ENCODE data around the gene NHS. TPM values are rescaled to one million over a fixed set of nuclear protein-coding genes. Genes with fewer than 3 reads are reported as not detected.

NHS gene
- total and polyA plus RNA-seq, 4 experiments from 2014 or later: 0.09 to 0.67 TPM; not detected in 2

- ChIA-PET CTCF (ENCODE audit: partially characterized antibody) (no interaction called here), POLR2A (ENCODE audit: partially characterized antibody) (no interaction called here)
- Mint-ChIP-seq H3K27ac (no peak overlapping the region), H3K27me3 (peaks cover 4% of the 10 kb centered on the region in 2 donors), H3K4me1 (no peaks in the 10 kb centered on the region), H3K36me3 (no peaks in the 10 kb centered on the region), H3K9me3 (peaks cover 0 to 3% (median 0%) of the 10 kb centered on the region in 8 donors), H3K4me3 (no peak overlapping the region)
- H3K4me3 ChIP-seq (ENCODE audit: low read length in 2 of 2): no peak overlapping the region
- no peak for DNase-seq
- no peaks in the 10 kb centered on the region for H3K4me1 ChIP-seq (ENCODE audit: insufficient read depth, low read length)
- intact Hi-C loops (cut with micrococcal nuclease): no loop called here
- no peak overlapping the region for H3K27ac ChIP-seq (ENCODE audit: low read depth, low read length)
- H3K27me3 ChIP-seq (ENCODE audit: insufficient read depth, low read length): no peaks in the 10 kb centered on the region
- no peaks in the 10 kb centered on the region for H3K36me3 ChIP-seq (ENCODE audit: insufficient read depth, low read length)
- no peaks in the 10 kb centered on the region for H3K9me3 ChIP-seq (ENCODE audit: control insufficient read depth in 1 of 2, low read length in 2 of 2)
Observed at GRCh38 chrX:17414027-17414658, 39.1 kb downstream of the NHS start.

- intact Hi-C loops (cut with micrococcal nuclease): no loop called here
- H3K4me3 Mint-ChIP-seq: no peak overlapping the region
- Histone ChIP-seq H3K4me3 (ENCODE audit: low read length in 2 of 2) (no peak overlapping the region), H3K27ac (ENCODE audit: low read depth, low read length) (no peak overlapping the region), H3K27me3 (ENCODE audit: insufficient read depth, low read length) (no peaks in the 10 kb centered on the region), H3K36me3 (ENCODE audit: insufficient read depth, low read length) (no peaks in the 10 kb centered on the region), H3K9me3 (ENCODE audit: control insufficient read depth in 1 of 2, low read length in 2 of 2) (no peaks in the 10 kb centered on the region), H3K4me1 (ENCODE audit: insufficient read depth, low read length) (no peaks in the 10 kb centered on the region)
- no peak overlapping the region for H3K27ac Mint-ChIP-seq
- H3K9me3 Mint-ChIP-seq: peaks cover 0 to 3% (median 0%) of the 10 kb centered on the region in 8 donors
- CTCF ChIA-PET (ENCODE audit: partially characterized antibody): no interaction called here
- H3K27me3 Mint-ChIP-seq: peaks cover 4% of the 10 kb centered on the region in 2 donors
- H3K36me3 Mint-ChIP-seq: no peaks in the 10 kb centered on the region
- no peak for DNase-seq
- H3K4me1 Mint-ChIP-seq: no peaks in the 10 kb centered on the region
- POLR2A ChIA-PET (ENCODE audit: partially characterized antibody): no interaction called here
Observed at GRCh38 chrX:17414839-17415238, 39.8 kb downstream of the NHS start.

GRCh38 chrX:17415242-17415810, 40.3 kb downstream of the NHS start:
- Mint-ChIP-seq H3K36me3 (no peaks in the 10 kb centered on the region), H3K27ac (no peak overlapping the region), H3K9me3 (peaks cover 0 to 3% (median 0%) of the 10 kb centered on the region in 8 donors), H3K4me3 (no peak overlapping the region), H3K27me3 (peaks cover 4 to 6% of the 10 kb centered on the region in 2 donors), H3K4me1 (no peaks in the 10 kb centered on the region)
- CTCF ChIA-PET (ENCODE audit: partially characterized antibody): no interaction called here
- H3K27ac ChIP-seq (ENCODE audit: low read depth, low read length): no peak overlapping the region
- no peaks in the 10 kb centered on the region for H3K36me3 ChIP-seq (ENCODE audit: insufficient read depth, low read length)
- H3K27me3 ChIP-seq (ENCODE audit: insufficient read depth, low read length): no peaks in the 10 kb centered on the region
- no peak overlapping the region for H3K4me3 ChIP-seq (ENCODE audit: low read length in 2 of 2)
- intact Hi-C loops (cut with micrococcal nuclease): no loop called here
- H3K4me1 ChIP-seq (ENCODE audit: insufficient read depth, low read length): no peaks in the 10 kb centered on the region
- POLR2A ChIA-PET (ENCODE audit: partially characterized antibody): no interaction called here
- H3K9me3 ChIP-seq (ENCODE audit: control insufficient read depth in 1 of 2, low read length in 2 of 2): no peaks in the 10 kb centered on the region
- no peak for DNase-seq

- Histone ChIP-seq H3K36me3 (ENCODE audit: insufficient read depth, low read length) (no peaks in the 10 kb centered on the region), H3K27me3 (ENCODE audit: insufficient read depth, low read length) (no peaks in the 10 kb centered on the region), H3K9me3 (ENCODE audit: control insufficient read depth in 1 of 2, low read length in 2 of 2) (no peaks in the 10 kb centered on the region), H3K27ac (ENCODE audit: low read depth, low read length) (no peak overlapping the region), H3K4me3 (ENCODE audit: low read length in 2 of 2) (no peak overlapping the region), H3K4me1 (ENCODE audit: insufficient read depth, low read length) (no peaks in the 10 kb centered on the region)
- no peak for DNase-seq
- peaks cover 0 to 5% (median 0%) of the 10 kb centered on the region in 8 donors for H3K9me3 Mint-ChIP-seq
- H3K4me1 Mint-ChIP-seq: no peaks in the 10 kb centered on the region
- H3K27ac Mint-ChIP-seq: no peak overlapping the region
- H3K36me3 Mint-ChIP-seq: no peaks in the 10 kb centered on the region
- H3K27me3 Mint-ChIP-seq: peaks cover 4 to 7% of the 10 kb centered on the region in 2 donors
- H3K4me3 Mint-ChIP-seq: no peak overlapping the region
- POLR2A ChIA-PET (ENCODE audit: partially characterized antibody): no interaction called here
- intact Hi-C loops (cut with micrococcal nuclease): no loop called here
- CTCF ChIA-PET (ENCODE audit: partially characterized antibody): no interaction called here
Observed at GRCh38 chrX:17417372-17417771, 42.4 kb downstream of the NHS start.

- ChIA-PET POLR2A (ENCODE audit: partially characterized antibody) (no interaction called here), CTCF (ENCODE audit: partially characterized antibody) (no interaction called here)
- intact Hi-C loops (cut with micrococcal nuclease): no loop called here
- H3K36me3 Mint-ChIP-seq: no peaks in the 10 kb centered on the region
- H3K4me3 Mint-ChIP-seq: no peak overlapping the region
- H3K36me3 ChIP-seq (ENCODE audit: insufficient read depth, low read length): no peaks in the 10 kb centered on the region
- DNase-seq: no peak
- no peak overlapping the region for H3K27ac ChIP-seq (ENCODE audit: low read depth, low read length)
- H3K4me1 ChIP-seq (ENCODE audit: insufficient read depth, low read length): no peaks in the 10 kb centered on the region
- H3K9me3 Mint-ChIP-seq: peaks cover 0 to 2% (median 0%) of the 10 kb centered on the region in 8 donors
- H3K4me3 ChIP-seq (ENCODE audit: low read length in 2 of 2): no peak overlapping the region
- H3K27me3 Mint-ChIP-seq: peaks cover 0 to 3% of the 10 kb centered on the region in 2 donors
- H3K4me1 Mint-ChIP-seq: no peaks in the 10 kb centered on the region
- no peaks in the 10 kb centered on the region for H3K9me3 ChIP-seq (ENCODE audit: control insufficient read depth in 1 of 2, low read length in 2 of 2)
- no peak overlapping the region for H3K27ac Mint-ChIP-seq
- no peaks in the 10 kb centered on the region for H3K27me3 ChIP-seq (ENCODE audit: insufficient read depth, low read length)
Observed at GRCh38 chrX:17425136-17425535, 50.1 kb downstream of the NHS start.

GRCh38 chrX:17425551-17425950, 50.6 kb downstream of the NHS start:
- H3K36me3 ChIP-seq (ENCODE audit: insufficient read depth, low read length): no peaks in the 10 kb centered on the region
- Mint-ChIP-seq H3K9me3 (peaks cover 0 to 1% (median 0%) of the 10 kb centered on the region in 8 donors), H3K4me3 (no peak overlapping the region), H3K36me3 (no peaks in the 10 kb centered on the region), H3K4me1 (no peaks in the 10 kb centered on the region), H3K27ac (no peak overlapping the region), H3K27me3 (no peaks in the 10 kb centered on the region)
- no peaks in the 10 kb centered on the region for H3K27me3 ChIP-seq (ENCODE audit: insufficient read depth, low read length)
- no peak overlapping the region for H3K4me3 ChIP-seq (ENCODE audit: low read length in 2 of 2)
- intact Hi-C loops (cut with micrococcal nuclease): no loop called here
- no peaks in the 10 kb centered on the region for H3K4me1 ChIP-seq (ENCODE audit: insufficient read depth, low read length)
- no peak for DNase-seq
- POLR2A ChIA-PET (ENCODE audit: partially characterized antibody): no interaction called here
- no peaks in the 10 kb centered on the region for H3K9me3 ChIP-seq (ENCODE audit: control insufficient read depth in 1 of 2, low read length in 2 of 2)
- CTCF ChIA-PET (ENCODE audit: partially characterized antibody): no interaction called here
- no peak overlapping the region for H3K27ac ChIP-seq (ENCODE audit: low read depth, low read length)

GRCh38 chrX:17431171-17431570, 56.2 kb downstream of the NHS start:
- intact Hi-C loops (cut with micrococcal nuclease): no loop called here
- Mint-ChIP-seq H3K27me3 (peaks cover 0 to 1% of the 10 kb centered on the region in 2 donors), H3K4me3 (no peak overlapping the region), H3K36me3 (no peaks in the 10 kb centered on the region), H3K9me3 (peaks cover 0 to 4% (median 1%) of the 10 kb centered on the region in 8 donors), H3K27ac (no peak overlapping the region), H3K4me1 (no peaks in the 10 kb centered on the region)
- Histone ChIP-seq H3K27ac (ENCODE audit: low read depth, low read length) (no peak overlapping the region), H3K27me3 (ENCODE audit: insufficient read depth, low read length) (no peaks in the 10 kb centered on the region), H3K4me3 (ENCODE audit: low read length in 2 of 2) (no peak overlapping the region), H3K36me3 (ENCODE audit: insufficient read depth, low read length) (no peaks in the 10 kb centered on the region), H3K9me3 (ENCODE audit: control insufficient read depth in 1 of 2, low read length in 2 of 2) (no peaks in the 10 kb centered on the region), H3K4me1 (ENCODE audit: insufficient read depth, low read length) (no peaks in the 10 kb centered on the region)
- no peak for DNase-seq
- POLR2A ChIA-PET (ENCODE audit: partially characterized antibody): no interaction called here
- CTCF ChIA-PET (ENCODE audit: partially characterized antibody): no interaction called here

Data from CD4-positive, alpha-beta memory T cell (primary cell).